ENCODE data around the gene PNLIPRP1.

Gene PNLIPRP1

DNA sequence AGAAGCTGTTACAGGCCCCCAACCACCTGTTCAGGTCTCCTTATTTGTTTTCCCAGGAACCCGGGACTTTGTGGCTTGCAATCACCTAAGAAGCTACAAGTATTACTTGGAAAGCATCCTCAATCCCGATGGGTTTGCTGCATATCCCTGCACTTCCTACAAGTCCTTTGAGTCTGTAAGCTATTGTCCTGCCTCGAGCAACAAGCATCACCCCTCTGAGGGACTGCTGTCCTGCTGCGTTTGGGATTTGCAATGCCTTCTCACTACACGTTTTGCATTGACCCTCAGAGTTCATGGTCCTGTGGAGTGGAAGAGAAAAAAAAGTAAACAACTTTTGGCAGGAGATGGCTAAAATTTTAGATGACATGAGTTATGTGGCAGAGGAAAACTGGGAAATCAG is 9.2 kb downstream of the PNLIPRP1 start:
- no peak for DNase-seq (ENCODE audit: low read depth)

DNA sequence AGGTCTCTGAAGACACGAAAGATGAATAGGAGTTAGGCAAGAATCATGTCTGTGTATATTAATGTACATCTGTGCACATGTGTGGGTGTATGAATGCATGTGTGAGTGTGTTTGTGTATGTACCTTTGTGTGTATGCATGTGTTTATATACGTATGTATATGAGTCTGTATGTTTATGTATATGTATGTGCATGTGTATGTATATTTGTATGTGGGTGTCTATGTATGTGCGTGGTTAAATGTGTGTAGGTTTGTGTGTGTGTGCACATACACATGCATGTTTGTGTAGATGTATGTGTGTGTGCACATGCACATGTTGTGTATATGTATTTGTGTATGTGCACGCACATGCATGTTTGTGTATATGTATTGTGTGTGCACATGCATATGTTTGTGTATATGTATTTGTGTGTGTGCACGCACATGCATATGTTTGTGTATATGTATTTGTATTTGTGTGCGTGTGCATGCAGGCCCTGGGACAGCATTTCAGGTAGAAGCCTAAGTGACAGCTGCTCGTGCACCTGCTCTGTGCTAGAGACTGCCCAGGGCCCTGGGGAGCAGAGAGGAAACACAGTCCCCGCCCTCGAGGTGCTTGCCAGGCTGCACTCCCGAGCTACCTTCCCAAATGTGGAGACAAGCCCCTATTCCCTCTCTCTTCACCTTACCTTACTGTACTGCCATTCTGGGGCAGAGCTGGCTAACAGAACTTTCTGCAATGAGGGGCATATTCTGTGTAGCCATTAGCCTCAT is 12.1 kb downstream of the PNLIPRP1 start:
- DNase-seq (ENCODE audit: low read depth) = no peak

DNA sequence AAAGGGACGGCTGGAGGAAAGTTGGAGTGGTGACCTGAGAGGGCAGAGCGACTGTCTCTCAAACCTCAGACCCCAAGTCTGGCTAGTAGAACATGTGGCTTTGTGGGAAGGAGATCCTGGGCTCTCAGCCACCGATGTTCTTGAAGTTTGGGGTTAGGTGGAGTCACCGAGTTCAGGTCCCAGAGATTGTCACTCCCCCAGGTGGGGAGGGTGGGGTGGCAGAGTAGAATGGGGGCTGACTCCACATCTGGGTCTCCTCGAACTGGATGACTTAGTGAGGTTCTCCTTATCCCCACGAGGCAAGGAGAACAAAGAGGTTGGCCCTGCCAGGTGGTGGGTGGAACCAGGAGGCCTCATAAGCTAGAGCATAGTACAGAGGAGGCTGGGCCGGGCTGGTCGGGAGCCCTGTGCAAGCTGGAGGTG is 15.3 kb downstream of the PNLIPRP1 start:
- DNase-seq (ENCODE audit: low read depth) = no peak

DNA sequence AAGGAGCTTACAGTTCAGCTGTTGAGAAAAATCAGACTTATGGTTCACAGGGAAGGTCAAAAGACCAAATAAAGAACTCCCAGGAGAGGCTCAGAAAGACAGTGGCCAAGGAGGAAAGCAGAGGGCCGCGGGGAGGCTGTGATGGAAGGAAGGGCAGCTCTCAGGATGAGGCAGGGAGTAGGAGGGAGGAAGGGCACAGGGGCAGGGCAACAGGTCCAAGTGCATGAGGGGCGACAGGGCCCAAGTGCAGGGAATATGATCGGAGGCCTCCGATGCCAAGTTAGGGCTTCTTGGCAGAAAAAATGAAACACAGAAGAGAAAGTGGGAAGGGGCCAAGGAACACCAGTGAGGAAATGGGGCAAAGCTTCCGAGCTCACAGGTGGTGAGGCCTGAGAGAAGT is 16.6 kb downstream of the PNLIPRP1 start:
- DNase-seq (ENCODE audit: low read depth) = no peak

DNA sequence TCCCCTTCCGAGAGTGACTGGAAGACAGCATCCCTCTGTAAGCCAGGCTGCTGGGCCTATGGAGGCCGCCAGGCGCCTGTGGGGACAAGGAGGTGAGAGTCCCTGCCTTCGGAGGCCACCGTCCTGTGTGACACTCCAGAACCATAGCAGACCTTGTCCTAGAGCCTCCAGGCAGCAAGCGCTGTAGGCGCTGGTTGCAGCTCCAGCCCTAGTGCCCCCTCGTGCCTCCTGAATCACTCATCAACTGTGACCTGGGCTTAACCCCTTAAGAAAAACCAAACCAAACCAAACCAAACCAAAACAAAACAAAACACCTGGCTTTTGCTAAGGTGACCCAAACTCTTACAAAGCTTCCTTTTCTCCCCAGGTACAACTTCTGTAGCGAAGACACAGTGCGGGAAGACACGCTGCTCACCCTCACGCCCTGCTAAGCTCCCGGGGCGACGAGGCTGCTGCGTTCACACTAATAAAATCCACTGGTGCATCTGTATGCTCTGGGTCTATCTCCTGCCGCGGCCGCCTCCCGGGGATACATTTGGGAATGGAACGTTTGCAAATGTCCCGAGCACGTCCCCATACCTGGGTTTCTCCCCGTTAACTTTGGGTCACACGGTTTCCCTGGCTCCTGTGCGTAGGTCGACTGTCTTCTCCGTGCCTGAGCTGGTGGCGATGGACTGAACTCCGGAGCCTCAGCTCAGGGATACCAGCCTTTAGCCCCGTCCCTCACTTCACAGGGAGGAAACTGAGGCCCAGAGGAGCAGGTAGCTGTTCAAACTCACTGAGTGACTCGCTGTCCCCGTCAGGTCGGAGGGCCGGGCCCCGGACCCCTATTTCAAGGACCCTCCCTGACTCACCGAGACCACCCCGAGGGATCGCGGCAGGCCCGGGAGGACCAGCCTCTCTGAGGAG is 18.2 kb downstream of the PNLIPRP1 start:
- no peak for DNase-seq (ENCODE audit: low read depth)

DNA sequence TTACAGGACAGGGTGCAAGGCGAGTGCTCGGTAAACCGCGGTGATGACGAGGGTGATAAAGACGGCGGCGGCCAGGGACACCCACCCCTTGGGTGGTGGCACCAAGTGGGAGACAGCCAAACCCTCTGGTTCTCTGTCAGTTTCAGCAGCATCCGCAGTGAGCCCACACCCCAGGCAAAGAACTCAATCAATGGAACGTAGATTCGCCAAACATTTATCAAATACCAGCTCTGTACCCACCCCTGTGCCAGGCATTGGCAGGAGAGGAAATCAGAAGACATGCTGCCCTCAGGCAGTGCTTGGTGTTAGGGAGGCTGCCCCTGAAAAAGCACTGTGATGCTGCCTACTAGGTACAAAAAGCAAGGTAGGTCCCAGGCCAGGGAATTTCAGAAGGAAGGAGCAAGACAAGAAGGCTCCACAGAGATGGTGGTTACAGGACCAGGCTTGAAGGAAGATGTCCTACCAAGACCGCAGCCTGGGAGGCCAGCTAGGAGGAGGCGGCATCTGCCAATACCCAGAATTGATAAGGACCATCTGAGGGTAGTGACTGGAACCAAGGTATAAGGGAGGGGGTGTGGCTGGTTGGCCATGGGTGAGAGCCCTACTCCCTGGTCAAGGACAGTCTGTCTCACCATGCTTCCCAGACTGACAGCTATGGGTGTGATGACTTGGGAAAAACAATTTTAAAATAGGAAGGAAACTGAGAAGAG is 19.8 kb downstream of the PNLIPRP1 start:
- no peak for DNase-seq (ENCODE audit: low read depth)

DNA sequence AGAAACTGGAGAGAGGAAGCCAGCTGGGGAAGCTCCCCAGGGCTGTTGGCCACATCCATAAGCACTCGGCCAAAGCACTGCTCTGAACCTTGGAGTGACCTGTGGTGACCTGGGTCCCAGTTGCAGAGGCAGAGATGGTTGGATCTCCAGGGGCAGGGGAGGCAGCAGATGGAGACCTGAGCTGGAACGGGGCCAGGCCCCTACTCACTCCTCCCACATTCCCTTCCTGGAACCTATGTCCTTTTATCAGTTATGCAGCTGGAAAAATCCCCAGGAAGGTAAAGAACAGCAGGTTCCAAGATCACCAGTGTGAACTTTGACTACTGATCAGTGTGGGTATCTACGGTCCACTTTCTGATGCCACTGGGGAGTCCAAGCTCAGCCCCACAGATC is 20.4 kb downstream of the PNLIPRP1 start:
- no peak for DNase-seq (ENCODE audit: low read depth)

DNA sequence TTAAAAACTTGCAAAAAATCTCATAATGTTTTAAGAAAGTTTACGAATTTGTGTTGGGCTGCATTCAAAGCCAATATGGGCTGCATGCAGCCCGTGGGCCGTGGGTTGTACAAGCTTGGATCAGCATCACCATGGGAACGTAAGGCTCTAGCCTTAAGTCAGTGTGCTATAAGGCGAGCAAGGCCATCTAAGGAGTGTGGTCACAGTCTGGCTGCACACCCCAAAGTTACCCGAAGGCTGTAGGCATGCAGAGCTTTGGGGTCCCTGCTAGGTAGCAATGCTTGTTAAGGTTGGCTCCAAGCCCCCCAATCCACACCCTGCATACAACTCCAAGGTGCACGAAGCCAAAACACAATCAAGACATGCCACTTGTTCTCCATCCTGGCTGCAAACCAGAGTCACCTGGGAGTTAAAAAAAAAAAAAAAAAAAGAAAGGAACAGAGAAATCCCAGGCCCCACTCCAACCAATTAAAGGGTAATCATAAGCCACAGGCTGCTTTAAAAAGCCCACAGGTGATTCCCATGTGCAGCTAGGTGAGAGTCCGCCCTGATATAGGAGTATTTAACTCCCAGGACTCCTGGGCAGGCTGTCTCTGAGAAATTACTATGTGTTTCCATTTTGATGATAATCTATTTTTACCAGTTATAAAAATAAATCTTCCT is 21.5 kb downstream of the PNLIPRP1 start:
- DNase-seq (ENCODE audit: low read depth) = no peak

DNA sequence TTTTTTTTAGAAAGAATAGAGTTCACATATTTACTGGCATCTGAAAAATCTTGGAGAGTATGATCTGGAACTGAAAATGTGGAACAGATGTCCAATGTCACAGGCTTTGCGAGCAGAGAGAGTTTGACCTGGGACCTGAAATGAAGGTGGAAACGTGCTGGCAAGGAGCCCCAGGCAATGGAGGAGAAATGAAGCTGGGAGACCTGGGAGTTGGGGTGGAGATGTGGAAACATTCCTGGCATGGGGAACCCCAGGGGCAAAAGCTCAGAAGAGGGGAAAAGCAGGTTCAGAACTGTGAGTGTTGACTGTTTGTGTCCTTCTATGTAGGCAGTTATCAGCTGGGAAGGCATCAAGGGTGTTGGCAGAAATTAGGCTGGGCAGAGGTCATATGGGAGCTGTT is 22.7 kb downstream of the PNLIPRP1 start:
- DNase-seq (ENCODE audit: low read depth) = no peak

DNA sequence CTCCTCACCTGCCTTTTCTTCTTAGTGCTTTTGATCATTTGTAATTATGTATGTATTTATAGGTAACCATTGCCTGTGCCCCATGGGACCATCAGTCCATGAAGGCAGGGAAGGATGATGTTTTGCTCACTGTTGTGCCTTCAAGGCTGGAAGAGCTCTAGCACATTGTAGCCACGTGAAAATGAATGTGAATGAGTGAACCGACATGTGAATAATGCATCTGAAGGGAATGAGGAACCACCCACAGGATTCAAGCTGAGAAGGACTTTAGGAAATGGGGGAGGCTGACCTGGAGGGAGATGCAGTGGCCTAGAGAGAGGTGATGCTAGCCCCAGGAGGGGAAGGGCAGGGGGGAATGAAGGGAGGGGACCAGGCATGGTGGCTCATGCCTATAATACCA is 24.0 kb downstream of the PNLIPRP1 start:
- no peak for DNase-seq (ENCODE audit: low read depth)

DNA sequence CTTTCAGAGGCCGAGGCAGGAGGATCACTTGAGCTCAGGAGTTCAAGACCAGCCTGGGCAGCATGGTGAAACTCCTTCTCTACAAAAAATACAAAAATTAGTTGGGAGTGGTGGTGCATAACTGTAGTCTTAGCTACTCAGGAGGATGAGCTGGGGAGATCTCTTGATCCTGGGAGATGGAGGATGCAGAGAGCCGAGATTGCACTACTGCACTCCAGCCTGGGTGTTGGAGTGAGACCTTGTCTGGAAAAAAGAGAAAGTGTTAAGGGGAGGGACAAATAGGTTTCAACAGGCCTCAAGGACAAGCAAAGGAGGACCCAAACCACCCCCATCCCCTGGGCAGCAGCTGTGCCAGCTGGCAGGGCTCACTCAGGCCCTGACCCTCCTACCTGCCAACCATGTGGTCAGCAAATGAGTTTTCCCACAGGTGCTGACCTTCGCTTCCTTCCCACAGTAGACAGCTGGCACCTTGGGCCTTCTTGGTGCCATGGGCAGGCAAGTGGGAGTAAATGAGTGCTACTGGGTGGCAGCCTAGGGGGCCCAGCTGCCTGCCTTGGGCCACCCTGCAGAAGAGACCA is 24.5 kb downstream of the PNLIPRP1 start:
- DNase-seq (ENCODE audit: low read depth) = no peak

DNA sequence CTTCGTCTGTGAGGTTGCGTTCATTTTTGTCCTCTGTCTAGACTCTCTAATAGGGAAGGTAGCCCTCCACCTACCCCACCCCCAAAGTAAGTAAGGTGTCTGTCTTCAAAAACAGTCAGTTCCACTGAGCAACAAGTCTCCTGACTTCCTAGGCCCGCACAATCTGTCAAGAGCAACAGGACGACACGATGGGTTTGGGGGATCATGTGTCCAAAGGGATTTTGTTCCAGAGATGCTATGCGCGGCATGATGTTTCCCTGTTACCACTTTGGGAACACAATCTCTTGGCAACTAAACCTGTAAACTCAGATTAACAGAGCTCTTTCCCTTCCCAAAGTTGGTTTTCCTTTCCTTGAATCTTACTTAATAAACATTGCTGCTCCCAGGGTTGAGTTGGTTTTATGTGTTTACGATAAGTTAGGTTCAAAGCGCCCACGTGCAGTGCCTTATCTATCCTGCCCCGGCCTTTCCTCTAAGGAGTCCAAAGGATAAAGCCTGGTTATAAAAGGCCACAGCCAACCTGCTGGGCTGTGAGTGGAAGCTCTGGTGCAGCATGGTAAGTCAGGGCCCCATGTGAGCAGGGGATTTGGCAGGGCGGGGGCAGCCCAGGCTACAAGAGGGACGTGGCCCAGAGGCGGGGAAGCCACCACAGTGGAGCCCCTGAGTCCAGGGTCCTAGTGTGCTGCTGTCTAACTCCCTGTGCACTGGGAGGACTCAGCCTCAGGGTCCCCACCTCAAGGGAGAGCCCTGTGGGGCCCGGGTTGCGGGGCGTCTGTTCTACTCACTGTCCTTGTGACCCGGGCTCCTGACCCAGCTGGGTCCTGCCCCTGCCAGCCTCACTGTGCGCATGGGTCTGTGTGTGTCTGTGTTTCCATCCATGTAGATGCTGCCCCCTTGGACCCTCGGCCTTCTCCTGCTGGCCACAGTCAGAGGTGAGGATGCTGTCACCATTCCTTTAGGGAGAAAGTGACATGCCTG is 30.0 kb downstream of the PNLIPRP1 start, which contains the start of gene PNLIPRP2:
Gene PNLIPRP2 (plus strand): TSS at position 531 of the 978 bp plus-strand sequence.
- no peak for DNase-seq (ENCODE audit: low read depth)

DNA sequence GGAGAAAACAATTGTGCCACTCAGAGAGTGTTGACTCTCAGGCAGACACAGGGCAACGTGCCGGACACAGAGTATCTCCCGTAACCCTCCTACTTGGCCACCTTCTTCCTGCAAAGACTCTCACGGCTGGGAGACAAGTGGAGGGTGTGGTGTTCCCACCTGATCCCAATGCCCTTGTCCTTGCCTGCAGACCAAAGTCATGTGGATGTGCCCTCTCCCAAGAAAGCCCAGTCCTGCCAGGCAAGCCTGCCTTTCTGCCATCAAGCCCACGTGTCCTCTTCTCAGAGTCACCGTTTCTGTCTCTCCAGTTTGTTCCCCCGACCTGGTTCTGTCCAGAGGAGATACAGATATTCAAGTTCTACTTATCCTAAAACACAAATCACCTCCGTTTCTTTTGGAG is 30.7 kb downstream of the PNLIPRP1 start:
- no peak for DNase-seq (ENCODE audit: low read depth)

DNA sequence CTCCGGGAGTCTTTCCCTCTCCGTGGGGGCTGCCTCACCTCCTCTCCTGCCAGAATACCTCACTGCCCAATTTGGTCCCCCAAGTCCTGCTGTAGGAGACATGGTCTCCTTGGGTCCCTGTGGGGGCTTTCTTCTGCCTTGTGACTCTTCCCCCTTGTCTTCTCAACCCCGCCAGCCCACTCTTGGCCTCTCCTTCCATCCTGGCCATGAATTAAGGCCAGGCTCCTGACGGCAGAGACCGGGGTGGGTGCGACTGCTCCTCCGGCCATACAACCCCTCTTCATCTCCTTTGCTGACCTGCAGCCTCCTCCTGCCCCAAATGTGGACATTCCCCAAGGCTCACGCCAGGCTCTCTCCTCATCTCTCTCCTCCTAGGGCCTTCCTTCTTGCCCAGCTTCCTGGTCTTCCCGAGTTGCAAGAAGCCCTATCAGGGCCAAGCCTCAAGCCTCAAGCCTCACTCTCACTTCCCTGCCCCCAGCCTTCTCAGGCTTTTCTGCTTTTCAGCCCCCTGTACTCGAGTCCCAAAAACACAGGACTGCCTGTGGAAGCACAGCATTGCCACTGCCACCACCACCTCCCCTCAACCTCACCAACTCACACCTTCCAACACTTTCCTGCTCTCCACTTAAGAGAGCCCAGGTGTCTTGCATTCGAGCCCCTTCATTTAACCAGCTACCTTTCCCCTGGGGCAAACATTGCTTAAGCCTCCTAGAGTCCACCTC is 31.3 kb downstream of the PNLIPRP1 start:
- no peak for DNase-seq (ENCODE audit: low read depth)

DNA sequence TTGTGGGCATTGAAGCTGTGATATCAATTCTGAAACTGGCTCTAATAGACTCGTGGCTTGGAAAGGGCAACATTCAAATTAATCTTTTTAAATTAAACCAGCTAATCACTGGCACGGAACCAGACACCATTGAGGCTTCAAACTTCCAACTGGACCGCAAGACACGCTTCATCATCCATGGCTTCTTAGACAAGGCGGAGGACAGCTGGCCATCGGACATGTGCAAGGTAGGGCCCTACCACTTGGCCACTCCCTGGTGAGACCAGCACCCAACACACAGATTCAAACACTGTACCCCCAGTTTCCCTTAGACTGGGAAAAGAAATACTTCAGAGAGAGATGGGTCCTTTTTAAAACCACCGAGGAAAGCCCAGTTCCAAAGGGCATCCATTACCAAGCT is 35.1 kb downstream of the PNLIPRP1 start:
- no peak for DNase-seq (ENCODE audit: low read depth)

DNA sequence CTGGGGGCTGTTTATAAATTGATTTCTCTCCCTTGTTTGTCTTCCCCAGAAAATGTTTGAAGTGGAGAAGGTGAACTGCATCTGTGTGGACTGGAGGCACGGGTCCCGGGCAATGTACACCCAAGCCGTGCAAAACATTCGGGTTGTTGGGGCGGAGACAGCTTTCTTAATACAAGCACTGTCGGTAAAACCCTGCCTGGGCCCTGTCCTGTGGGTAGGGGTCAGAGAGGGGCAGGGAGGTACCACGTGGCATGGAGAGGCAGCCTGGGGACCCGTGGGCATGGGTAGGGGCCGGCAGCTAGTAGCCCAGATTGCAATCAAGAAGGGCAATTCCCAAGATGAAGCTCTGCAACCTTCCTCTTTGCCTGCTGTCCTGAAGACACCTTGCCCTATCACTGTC is 36.1 kb downstream of the PNLIPRP1 start:
- no peak for DNase-seq (ENCODE audit: low read depth)

DNA sequence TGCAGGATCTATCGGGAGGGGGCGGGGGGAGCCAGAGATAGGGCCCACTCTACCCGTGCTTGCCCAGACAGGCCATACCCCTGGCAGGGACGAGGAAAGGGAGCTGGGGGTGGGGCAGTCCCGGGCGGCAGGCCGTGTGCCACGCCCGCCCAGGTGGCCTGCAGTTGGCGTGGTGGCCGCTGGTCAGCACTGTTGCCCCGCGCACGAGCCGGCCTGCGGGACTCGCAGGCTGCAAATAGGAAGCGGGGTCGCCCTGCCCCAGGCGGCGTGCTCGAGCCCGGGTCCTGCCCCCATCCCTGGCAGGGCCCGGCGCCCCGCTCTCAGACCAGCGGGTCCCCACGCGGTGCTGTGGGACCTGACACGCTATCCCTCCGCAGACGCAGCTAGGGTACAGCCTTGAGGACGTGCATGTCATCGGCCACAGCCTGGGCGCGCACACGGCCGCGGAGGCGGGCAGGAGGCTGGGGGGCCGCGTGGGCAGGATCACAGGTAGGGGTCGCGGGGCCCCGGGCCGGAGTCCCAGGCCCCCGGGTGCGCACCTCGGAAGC is 36.7 kb downstream of the PNLIPRP1 start:
- DNase-seq (ENCODE audit: low read depth) = no peak

DNA sequence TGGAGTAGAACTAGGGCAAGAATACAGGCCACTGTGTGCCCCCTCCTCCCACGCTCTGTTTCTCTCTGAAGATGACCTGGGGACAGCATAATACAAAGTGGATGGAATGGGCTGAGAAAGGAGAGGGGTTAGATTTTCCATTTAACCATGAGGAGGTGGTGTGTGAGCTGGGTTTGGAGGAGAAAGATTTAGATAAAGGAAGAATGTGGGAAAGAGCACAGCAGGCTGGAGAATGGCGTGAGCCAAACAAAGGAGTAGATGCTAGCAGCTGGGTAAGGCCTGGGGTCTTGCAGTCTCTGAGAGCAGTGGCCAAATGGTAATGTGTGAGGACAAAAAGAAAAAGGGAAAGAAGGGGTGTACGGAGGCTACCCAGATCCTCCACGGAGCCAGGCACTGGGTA is 38.6 kb downstream of the PNLIPRP1 start:
- no peak for DNase-seq (ENCODE audit: low read depth)

DNA sequence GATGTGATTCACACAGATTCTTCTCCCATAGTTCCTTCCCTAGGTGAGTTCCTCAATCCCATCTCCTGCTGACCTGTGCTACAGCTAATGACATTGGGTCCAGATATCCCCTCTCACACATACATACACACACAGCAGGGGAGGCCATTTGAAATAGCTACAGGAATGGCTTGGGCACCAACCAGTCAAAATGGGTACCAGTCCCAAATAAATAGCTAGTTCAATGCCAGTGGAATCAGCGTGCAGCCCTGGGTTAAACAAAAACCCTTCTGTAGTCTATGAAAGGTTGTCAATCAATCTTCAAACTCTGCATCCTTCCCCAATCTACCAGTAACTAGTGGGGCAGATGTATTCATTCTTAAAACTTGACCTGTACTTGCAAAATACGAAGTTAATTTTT is 39.3 kb downstream of the PNLIPRP1 start:
- DNase-seq (ENCODE audit: low read depth) = no peak
